RWPE2 (cell line): ENCODE data around the gene COTL1.

ENCODE experiments used
- ATAC-seq: fragments of 200-7000 bp; cut with Tn5 transposase; 3 replicates; pipeline ENCODE4 v1.9.1; 2021; ENCODE audit warnings: low read depth
- DNase-seq: peaks from one replicate; pipeline ENCODE4 v3.0.0-alpha.2; 2020; ENCODE audit warnings: low spot score
- H3K27ac ChIP-seq: fragments of 450-650 bp; 2 replicates; pipeline ENCODE4 v1.5.1; 2017; ENCODE audit warnings: mild to moderate bottlenecking; ENCODE audit not compliant: poor library complexity, severe bottlenecking
- H3K27me3 ChIP-seq: fragments of 250-450 bp; sonication (Bioruptor Pico); 2 replicates; pipeline ENCODE4 v1.5.1; 2021; ENCODE audit warnings: mild to moderate bottlenecking, moderate library complexity; ENCODE audit not compliant: insufficient read depth, poor library complexity, severe bottlenecking
- H3K36me3 ChIP-seq: fragments of 250-450 bp; sonication (Bioruptor Pico); 2 replicates; pipeline ENCODE4 v1.5.1; 2020; ENCODE audit warnings: low read depth, mild to moderate bottlenecking, moderate library complexity
- H3K4me1 ChIP-seq: fragments of 250-450 bp; sonication (Bioruptor Pico); 2 replicates; pipeline ENCODE4 v1.5.1; 2021; ENCODE audit warnings: mild to moderate bottlenecking, moderate library complexity; ENCODE audit not compliant: insufficient read depth, poor library complexity, severe bottlenecking
- H3K4me3 ChIP-seq: fragments of 250-450 bp; sonication (Bioruptor Pico); 2 replicates; pipeline ENCODE4 v1.5.1; 2021; ENCODE audit warnings: mild to moderate bottlenecking, moderate library complexity; ENCODE audit not compliant: severe bottlenecking
- H3K9me3 ChIP-seq: fragments of 250-450 bp; sonication (Bioruptor Pico); 2 replicates; pipeline ENCODE4 v1.5.1; 2021; ENCODE audit warnings: mild to moderate bottlenecking, moderate library complexity; ENCODE audit not compliant: severe bottlenecking
- CTCF ChIP-seq: fragments of 450-650 bp; IDR thresholded peaks from one replicate; pipeline ENCODE4 v1.5.1; 2017; ENCODE audit warnings: mild to moderate bottlenecking, moderate library complexity; ENCODE audit not compliant: poor library complexity, severe bottlenecking

The COTL1 gene

GRCh38 chr16:84643674-84644073 is 25.8 kb upstream of the COTL1 start:
- peaks cover 37% of the 10 kb centered on the region for H3K4me1 ChIP-seq
- DNase-seq (no peak), ATAC-seq (peak; percentile 31; the same call in 1 of the 3 replicates)
- H3K27ac ChIP-seq, result peak overlapping the region; percentile 71
- no peaks in the 10 kb centered on the region for H3K36me3 ChIP-seq
- H3K4me3 ChIP-seq, result no peak overlapping the region
- no peak for TF ChIP-seq CTCF
- no peaks in the 10 kb centered on the region for H3K27me3 ChIP-seq
- H3K9me3 ChIP-seq, result no peaks in the 10 kb centered on the region

GRCh38 chr16:84643180-84643583 is 25.3 kb upstream of the COTL1 start:
- Histone ChIP-seq H3K36me3 (no peaks in the 10 kb centered on the region), H3K27ac (peak overlapping the region; percentile 71), H3K4me3 (no peak overlapping the region), H3K9me3 (no peaks in the 10 kb centered on the region), H3K4me1 (peaks cover 37% of the 10 kb centered on the region), H3K27me3 (no peaks in the 10 kb centered on the region)
- DNase-seq (peak; percentile 81), ATAC-seq (peak; percentile 82)
- no peak for TF ChIP-seq CTCF

DNA sequence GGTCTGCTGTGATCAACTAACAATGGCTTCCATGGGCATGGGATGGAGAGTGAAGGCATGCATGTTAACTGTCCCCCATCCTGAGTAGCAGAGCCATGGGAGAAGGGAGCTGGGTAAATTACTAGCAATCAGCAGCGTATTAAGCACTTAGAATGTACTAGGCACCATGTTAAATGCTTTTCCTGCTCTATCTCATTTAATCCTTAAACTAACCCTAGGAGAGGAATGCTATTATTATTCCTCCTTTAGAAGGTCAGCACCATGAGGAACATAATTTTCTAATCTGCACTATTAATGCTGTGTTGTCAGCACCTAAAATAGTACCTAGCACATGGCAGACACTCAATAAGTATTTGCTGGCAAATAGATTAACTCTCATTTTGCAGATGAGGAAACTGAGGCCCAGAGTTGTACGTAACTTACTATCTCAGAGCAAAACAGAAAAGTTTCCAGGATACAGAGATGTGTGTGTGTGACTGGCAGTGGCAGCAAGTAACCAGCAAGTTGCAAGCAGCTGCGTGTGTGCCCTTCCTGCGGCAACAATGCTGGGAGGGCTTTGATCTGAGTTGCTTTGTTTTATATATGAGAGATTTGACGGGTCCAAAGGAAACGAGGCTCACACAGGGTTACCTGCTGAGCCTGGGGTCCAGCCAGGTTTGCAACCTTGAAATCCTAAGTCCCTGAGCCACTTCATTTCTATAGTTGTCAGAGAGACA is 23.9 kb upstream of the COTL1 start:
- DNase-seq, result no peak
- Histone ChIP-seq H3K27me3 (no peaks in the 10 kb centered on the region), H3K27ac (peak overlapping the region; percentile 71), H3K9me3 (no peaks in the 10 kb centered on the region), H3K4me3 (no peak overlapping the region), H3K4me1 (peaks cover 37% of the 10 kb centered on the region), H3K36me3 (no peaks in the 10 kb centered on the region)
- ATAC-seq, result no peak
- TF ChIP-seq CTCF, result no peak

DNA sequence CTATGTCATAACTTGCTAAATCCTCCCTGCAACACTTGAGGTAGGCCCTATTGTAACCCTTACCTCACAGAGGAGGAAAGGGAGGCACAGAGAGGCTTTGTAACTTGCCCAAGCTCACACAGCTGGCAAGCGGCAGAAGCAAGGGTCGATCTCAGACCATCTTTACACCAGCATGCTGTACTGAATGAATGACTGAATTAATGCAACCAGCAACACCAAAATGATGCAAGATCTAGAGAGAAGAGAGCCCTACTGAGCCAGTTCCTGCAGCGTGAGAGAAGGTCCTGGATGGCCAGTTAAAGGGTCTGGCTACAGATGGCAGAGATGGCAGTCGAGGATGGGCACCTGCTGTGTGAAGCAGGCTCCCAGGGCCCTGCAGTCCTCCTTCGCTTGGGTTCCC is 22.3 kb upstream of the COTL1 start:
- H3K9me3 ChIP-seq, result no peaks in the 10 kb centered on the region
- no peaks in the 10 kb centered on the region for H3K27me3 ChIP-seq
- H3K4me3 ChIP-seq, result no peak overlapping the region
- ATAC-seq, result no peak
- no peak for DNase-seq
- peaks cover 37% of the 10 kb centered on the region for H3K4me1 ChIP-seq
- no peak overlapping the region for H3K27ac ChIP-seq
- H3K36me3 ChIP-seq, result no peaks in the 10 kb centered on the region
- TF ChIP-seq CTCF, result no peak

DNA sequence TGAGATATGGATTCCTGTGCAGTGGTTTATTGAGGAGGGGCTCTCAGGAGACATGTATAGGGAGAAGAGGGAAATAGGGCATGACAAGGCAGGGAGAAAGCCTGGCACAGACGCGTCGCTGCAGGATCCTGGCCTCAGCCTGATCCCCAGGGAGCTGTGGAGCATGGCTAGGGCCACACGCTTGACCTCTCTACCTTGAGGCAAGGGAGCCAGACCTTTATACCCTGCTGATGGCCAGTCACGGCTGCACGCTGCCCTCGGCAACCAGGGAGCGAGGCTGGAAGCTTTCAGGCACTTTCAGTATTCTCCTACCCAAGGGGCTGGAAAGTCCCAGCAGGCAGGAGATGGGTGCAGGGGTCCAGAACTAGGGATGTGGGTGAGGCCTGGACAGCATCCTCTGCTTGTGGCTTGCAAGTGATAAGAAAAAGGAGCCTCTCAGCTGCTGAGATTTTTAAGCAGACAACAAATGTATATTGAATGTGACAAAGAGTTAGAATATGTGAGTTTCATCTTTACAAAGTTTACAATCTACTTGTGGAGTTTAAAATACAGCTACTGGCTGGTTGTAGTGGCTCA is 20.4 kb upstream of the COTL1 start:
- ATAC-seq (no peak), DNase-seq (no peak)
- TF ChIP-seq CTCF, result no peak
- Histone ChIP-seq H3K36me3 (no peaks in the 10 kb centered on the region), H3K9me3 (no peaks in the 10 kb centered on the region), H3K4me1 (peaks cover 24% of the 10 kb centered on the region), H3K27ac (no peak overlapping the region), H3K4me3 (no peak overlapping the region), H3K27me3 (no peaks in the 10 kb centered on the region)
